ENCODE results near the gene AOC1.

The AOC1 gene

GRCh38 chr7:150874401-150875198 is 22.3 kb downstream of the AOC1 start:
- DNase-seq (ENCODE audit: extremely low read depth, low read depth): no peak
- no peak for TF ChIP-seq CTCF (IDR thresholded peaks at IDR 0.05; ENCODE audit: low read depth, low read length)

GRCh38 chr7:150875791-150876190 is 23.5 kb downstream of the AOC1 start:
- no peak for DNase-seq (ENCODE audit: extremely low read depth, low read depth)
- no peak for TF ChIP-seq CTCF (IDR thresholded peaks at IDR 0.05; ENCODE audit: low read depth, low read length)

GRCh38 chr7:150876817-150877526 is 24.7 kb downstream of the AOC1 start:
- peak; percentile 47 for TF ChIP-seq CTCF (IDR thresholded peaks at IDR 0.05; ENCODE audit: low read depth, low read length)

GRCh38 chr7:150877536-150877935 is 25.2 kb downstream of the AOC1 start:
- TF ChIP-seq CTCF (IDR thresholded peaks at IDR 0.05; ENCODE audit: low read depth, low read length): no peak
- no peak for DNase-seq (ENCODE audit: extremely low read depth, low read depth)

More at GRCh38 chr7:150876817-150877526, 24.7 kb downstream of the AOC1 start:
- DNase-seq (ENCODE audit: extremely low read depth, low read depth): peak; percentile 7

- no peak for TF ChIP-seq CTCF (IDR thresholded peaks at IDR 0.05; ENCODE audit: low read depth, low read length)
- DNase-seq (ENCODE audit: extremely low read depth, low read depth): no peak
These were observed 27.0 kb downstream of the AOC1 start for GRCh38 chr7:150879345-150879744.

GRCh38 chr7:150881189-150881588 is 28.9 kb downstream of the AOC1 start:
- no peak for TF ChIP-seq CTCF (IDR thresholded peaks at IDR 0.05; ENCODE audit: low read depth, low read length)
- DNase-seq (ENCODE audit: extremely low read depth, low read depth): no peak
